Measurements from ENCODE around the gene SPSB1. TPM values are rescaled to one million over a fixed set of nuclear protein-coding genes. Genes with fewer than 3 reads are reported as not detected.
A peak's percentile ranks its signal among the peaks of the same experiment; 100 is the strongest.

Gene SPSB1
- total and polyA plus RNA-seq, 2 experiments from 2014 or later, result 2.4 to 6.8 TPM

GRCh38 chr1:9413071-9413876 is 120.6 kb downstream of the SPSB1 start:
- no peak overlapping the region for H3K27ac Mint-ChIP-seq
- H3K4me3 ChIP-seq, result no peak overlapping the region

More at GRCh38 chr1:9413071-9413876, 120.6 kb downstream of the SPSB1 start:
- H3K36me3 ChIP-seq (ENCODE audit: insufficient read depth), result no peaks in the 10 kb centered on the region
- no peaks in the 10 kb centered on the region for H3K79me2 ChIP-seq (replicated peaks; ENCODE audit: insufficient read depth)
- peak; percentile 75 for ATAC-seq
- no peak overlapping the region for H3K4me3 Mint-ChIP-seq
- TF ChIP-seq, protein P1, sequence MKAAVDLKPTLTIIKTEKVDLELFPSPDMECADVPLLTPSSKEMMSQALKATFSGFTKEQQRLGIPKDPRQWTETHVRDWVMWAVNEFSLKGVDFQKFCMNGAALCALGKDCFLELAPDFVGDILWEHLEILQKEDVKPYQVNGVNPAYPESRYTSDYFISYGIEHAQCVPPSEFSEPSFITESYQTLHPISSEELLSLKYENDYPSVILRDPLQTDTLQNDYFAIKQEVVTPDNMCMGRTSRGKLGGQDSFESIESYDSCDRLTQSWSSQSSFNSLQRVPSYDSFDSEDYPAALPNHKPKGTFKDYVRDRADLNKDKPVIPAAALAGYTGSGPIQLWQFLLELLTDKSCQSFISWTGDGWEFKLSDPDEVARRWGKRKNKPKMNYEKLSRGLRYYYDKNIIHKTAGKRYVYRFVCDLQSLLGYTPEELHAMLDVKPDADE (IDR thresholded peaks at IDR 0.05), result no peak
- TF ChIP-seq STAT1 (IDR thresholded peaks at IDR 0.05; ENCODE audit: unreplicated experiment) (no peak), POLR2AphosphoS5 (IDR thresholded peaks at IDR 0.05; ENCODE audit: low read depth) (no peak), JUNB (IDR thresholded peaks at IDR 0.05; ENCODE audit: unreplicated experiment) (no peak), EZH2phosphoT487 (IDR thresholded peaks at IDR 0.05; ENCODE audit: unreplicated experiment) (no peak), ZNF114 (CRISPR knock-in tag; IDR thresholded peaks at IDR 0.05) (no peak), CTCF (conservative IDR thresholded peaks at IDR 0.05; ENCODE audit: low read depth in 2 of 2) (no peak), EZH2 (IDR thresholded peaks at IDR 0.05; ENCODE audit: low read depth, unreplicated experiment) (no peak), ZNF331 (CRISPR knock-in tag; IDR thresholded peaks at IDR 0.05; ENCODE audit: low read depth) (no peak), CREB1 (CRISPR knock-in tag; IDR thresholded peaks at IDR 0.05; ENCODE audit: low read depth) (no peak), REST (IDR thresholded peaks at IDR 0.05; ENCODE audit: unreplicated experiment) (no peak)
- TF ChIP-seq, protein P2, sequence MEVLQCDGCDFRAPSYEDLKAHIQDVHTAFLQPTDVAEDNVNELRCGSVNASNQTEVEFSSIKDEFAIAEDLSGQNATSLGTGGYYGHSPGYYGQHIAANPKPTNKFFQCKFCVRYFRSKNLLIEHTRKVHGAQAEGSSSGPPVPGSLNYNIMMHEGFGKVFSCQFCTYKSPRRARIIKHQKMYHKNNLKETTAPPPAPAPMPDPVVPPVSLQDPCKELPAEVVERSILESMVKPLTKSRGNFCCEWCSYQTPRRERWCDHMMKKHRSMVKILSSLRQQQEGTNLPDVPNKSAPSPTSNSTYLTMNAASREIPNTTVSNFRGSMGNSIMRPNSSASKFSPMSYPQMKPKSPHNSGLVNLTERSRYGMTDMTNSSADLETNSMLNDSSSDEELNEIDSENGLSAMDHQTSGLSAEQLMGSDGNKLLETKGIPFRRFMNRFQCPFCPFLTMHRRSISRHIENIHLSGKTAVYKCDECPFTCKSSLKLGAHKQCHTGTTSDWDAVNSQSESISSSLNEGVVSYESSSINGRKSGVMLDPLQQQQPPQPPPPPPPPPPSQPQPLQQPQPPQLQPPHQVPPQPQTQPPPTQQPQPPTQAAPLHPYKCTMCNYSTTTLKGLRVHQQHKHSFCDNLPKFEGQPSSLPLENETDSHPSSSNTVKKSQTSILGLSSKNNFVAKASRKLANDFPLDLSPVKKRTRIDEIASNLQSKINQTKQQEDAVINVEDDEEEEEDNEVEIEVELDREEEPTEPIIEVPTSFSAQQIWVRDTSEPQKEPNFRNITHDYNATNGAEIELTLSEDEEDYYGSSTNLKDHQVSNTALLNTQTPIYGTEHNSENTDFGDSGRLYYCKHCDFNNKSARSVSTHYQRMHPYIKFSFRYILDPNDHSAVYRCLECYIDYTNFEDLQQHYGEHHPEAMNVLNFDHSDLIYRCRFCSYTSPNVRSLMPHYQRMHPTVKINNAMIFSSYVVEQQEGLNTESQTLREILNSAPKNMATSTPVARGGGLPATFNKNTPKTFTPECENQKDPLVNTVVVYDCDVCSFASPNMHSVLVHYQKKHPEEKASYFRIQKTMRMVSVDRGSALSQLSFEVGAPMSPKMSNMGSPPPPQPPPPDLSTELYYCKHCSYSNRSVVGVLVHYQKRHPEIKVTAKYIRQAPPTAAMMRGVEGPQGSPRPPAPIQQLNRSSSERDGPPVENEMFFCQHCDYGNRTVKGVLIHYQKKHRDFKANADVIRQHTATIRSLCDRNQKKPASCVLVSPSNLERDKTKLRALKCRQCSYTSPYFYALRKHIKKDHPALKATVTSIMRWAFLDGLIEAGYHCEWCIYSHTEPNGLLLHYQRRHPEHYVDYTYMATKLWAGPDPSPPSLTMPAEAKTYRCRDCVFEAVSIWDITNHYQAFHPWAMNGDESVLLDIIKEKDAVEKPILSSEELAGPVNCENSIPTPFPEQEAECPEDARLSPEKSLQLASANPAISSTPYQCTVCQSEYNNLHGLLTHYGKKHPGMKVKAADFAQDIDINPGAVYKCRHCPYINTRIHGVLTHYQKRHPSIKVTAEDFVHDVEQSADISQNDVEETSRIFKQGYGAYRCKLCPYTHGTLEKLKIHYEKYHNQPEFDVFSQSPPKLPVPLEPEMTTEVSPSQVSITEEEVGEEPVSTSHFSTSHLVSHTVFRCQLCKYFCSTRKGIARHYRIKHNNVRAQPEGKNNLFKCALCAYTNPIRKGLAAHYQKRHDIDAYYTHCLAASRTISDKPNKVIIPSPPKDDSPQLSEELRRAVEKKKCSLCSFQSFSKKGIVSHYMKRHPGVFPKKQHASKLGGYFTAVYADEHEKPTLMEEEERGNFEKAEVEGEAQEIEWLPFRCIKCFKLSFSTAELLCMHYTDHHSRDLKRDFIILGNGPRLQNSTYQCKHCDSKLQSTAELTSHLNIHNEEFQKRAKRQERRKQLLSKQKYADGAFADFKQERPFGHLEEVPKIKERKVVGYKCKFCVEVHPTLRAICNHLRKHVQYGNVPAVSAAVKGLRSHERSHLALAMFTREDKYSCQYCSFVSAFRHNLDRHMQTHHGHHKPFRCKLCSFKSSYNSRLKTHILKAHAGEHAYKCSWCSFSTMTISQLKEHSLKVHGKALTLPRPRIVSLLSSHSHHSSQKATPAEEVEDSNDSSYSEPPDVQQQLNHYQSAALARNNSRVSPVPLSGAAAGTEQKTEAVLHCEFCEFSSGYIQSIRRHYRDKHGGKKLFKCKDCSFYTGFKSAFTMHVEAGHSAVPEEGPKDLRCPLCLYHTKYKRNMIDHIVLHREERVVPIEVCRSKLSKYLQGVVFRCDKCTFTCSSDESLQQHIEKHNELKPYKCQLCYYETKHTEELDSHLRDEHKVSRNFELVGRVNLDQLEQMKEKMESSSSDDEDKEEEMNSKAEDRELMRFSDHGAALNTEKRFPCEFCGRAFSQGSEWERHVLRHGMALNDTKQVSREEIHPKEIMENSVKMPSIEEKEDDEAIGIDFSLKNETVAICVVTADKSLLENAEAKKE (CRISPR knock-in tag; IDR thresholded peaks at IDR 0.05), result no peak
- no peaks in the 10 kb centered on the region for H3K36me3 Mint-ChIP-seq (ENCODE audit: low read depth)
- H3K9me3 Mint-ChIP-seq, result 0 out of 3 replicates have a peak, but pooled peaks cover 3% of the 10 kb centered on the region
- H3K27ac ChIP-seq (ENCODE audit: low read depth), result no peak overlapping the region
- peak overlapping the region; percentile 97 for H2AFZ ChIP-seq
- H3K9me2 ChIP-seq (ENCODE audit: insufficient read depth), result no peaks in the 10 kb centered on the region
- H3K4me1 Mint-ChIP-seq, result peaks cover 12% of the 10 kb centered on the region; the same call in 2 of the 3 replicates
- H3K27me3 Mint-ChIP-seq (ENCODE audit: insufficient read depth, low read depth, poor library complexity), result peaks cover 3% of the 10 kb centered on the region
- no peaks in the 10 kb centered on the region for H3F3A ChIP-seq (replicated peaks; ENCODE audit: low read depth)
- H3K27me3 ChIP-seq (ENCODE audit: insufficient read depth), result no peaks in the 10 kb centered on the region
- H3K4me1 ChIP-seq (ENCODE audit: insufficient read depth), result peaks cover 6% of the 10 kb centered on the region; the same call in 1 of the 2 replicates
- no peak overlapping the region for H3K4me2 ChIP-seq
- peak; percentile 52 for DNase-seq (ENCODE audit: low spot score)
- H4K20me1 ChIP-seq (replicated peaks; ENCODE audit: insufficient read depth), result no peaks in the 10 kb centered on the region

Measured in GM23338 (cell line).